Activated effector memory CD4-positive, alpha-beta T cell treated with Interleukin-2 at 50 U/mL for 16 hours (primary cell): Measurements from ENCODE around the gene RGSL1.
"Not testable (repeated sequence)": the region's sequence is repeated elsewhere in the genome, so short reads cannot be mapped to it uniquely, and the experiment has no call there.

ENCODE experiments used
- DNase-seq: peaks from one replicate; pipeline ENCODE4 v3.0.0-alpha.2; 2020

RGSL1 gene

DNA sequence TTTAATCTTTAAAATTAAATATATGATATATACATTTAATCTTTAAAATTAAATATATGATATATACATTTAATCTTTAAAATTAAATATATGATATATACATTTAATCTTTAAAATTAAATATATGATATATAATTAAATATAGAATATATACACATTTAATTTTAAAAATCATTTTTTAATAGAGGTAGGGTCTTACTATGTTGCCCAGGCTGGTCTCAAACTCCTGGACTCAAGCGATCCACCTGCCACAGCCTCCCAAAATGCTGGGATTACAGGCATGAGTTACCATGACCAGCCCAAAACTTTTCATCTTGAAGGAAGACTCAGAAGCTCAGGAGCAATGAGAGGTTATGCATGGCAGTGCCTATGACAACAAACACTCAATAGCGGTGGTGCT lies 2.8 kb upstream of the RGSL1 start:
- not testable (repeated sequence) for DNase-seq

DNA sequence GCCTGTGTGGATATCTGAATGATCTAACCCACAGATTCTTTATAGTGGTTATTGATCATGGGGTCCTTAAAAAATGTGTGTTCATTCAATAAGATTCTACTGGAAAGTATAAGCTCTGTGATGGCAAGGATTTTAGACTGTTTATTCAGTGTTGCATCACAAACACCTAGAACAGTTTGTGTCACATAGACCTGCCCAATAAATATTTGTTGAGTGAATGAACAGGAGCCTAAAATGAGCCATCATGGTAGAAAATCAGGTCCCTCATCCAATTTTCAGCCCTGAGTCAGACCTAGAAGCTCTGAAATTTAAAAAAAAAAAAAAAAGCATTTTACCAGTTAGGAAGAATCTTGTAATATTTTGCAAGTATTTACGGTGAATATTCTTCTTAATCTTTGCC lies 2.3 kb upstream of the RGSL1 start:
- DNase-seq: no peak

DNA sequence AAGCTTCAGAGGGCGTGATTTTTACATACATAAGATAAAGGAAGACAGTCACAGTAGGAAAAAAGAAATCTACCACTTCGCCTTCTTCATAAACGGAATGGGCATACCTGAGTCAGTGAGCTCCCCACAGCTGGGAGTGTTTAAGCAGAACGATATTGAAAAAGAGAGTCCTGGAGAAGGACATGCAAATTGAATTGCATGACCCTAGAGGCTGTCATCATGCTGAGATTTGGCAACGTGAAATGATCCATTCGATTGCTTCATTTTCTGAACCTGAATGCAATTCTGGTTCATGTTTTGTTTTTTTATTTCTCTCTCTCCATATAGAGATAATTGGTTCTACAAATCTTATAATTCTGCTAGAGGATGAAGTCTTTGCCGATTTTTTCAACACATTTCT lies 3.7 kb downstream of the RGSL1 start:
- DNase-seq: no peak

DNA sequence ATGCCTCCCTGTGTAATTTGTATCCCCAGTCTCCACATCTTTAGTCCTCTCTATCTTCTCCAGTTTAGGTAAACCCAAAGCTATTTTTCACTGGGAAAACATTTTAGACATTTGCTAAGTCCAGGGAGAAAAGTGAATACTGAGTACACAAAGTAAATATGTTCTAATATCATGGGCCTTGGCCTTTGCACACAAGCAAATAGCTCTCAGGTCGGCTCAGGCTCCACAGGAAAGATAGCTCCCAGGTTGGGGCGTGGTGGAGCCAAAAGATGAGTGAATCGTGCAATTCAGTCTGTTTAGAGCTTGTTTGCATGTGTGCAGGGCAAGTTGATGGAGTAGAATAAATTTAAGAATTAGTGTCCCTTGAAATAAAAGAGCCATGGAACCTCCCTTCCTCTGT lies 7.9 kb downstream of the RGSL1 start:
- no peak for DNase-seq

DNA sequence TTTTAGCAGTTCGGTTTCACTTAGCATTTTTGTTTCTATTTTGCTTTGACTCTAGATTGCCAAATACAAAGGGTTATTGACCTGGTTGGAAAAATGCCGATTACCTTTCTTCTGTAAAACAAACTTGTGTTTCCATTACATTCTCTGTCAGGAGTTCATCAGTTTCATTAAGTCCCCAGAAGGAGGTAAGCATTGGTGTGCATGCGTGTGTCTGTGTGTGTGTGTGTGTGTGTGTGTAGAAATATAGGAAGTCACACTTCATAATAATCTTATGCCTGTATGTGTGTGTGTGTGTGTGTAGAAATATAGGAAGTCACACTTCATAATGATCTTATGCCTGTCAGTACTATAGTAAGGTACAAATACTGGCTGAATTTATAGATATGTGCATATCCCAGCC lies 10.0 kb downstream of the RGSL1 start:
- no peak for DNase-seq

DNA sequence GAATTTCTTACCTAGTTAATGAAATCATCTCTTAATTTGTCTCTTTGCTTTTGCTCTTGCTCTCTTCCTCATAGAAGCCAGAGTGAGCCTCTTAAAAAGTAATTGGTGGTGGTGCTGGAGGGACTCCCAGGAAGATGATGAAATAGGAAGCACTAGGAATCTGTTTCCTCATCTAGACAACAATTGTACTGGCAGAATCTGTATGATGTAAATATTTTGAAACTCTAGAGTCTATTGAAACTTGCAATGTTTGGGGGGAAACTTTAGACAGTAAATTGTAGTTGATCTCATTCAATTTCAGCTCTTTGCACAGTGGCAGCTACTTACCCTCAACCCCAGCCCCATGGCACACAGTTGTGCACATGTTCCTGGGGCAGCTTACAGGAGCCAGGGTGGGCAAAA lies 10.6 kb downstream of the RGSL1 start:
- DNase-seq: no peak

DNA sequence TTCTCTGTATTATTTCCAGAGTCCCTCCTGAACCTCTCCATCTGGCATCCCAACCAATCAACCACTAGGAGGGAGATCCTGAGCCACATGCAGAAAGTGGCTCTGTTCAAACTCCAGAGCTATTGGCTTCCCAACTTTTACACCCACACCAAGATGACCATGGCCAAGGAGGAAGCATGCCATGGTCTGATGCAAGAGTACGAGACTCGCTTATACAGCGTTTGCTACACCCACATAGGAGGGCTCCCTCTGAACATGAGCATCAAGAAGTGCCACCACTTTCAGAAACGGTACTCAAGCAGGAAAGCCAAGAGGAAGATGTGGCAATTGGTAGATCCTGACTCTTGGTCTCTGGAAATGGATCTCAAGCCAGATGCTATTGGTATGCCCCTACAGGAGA lies 23.6 kb downstream of the RGSL1 start:
- no peak for DNase-seq

DNA sequence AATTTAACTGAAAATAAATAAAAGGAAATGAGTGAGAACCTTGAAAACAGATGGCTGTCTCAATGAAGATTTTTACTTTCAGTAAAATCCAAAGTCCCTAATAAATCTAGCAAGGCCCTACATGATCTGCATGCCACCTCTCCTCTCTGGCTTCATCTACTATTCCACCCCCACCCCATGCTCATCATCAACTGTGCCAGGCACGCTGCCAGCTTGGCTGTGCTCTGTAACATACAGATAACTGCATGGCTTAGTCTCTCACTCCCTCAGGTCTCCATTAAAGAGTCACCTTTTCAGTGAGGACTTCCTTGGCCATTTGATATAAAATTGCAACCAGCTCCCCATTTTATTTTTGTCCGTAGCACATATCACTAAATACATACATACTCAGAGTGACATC lies 26.7 kb downstream of the RGSL1 start:
- DNase-seq: no peak

DNA sequence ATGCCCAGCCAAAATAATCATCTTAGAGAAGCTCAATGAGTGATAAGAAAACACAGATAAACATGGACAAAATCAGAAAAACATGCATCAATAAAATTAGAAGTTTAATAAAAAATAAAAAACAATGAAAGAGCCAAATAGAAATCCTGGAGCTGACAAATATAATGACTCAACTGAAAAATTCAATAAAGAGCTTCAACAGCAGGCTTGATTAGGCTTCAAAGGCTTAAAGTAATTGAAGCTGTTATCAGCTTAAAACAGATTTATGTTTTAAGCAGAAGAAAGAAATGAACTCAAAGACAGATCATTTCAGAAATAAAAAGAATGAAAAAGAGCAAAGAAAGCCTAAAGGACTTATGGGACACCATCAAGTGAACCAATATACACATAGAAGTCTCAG lies 28.3 kb downstream of the RGSL1 start:
- no peak for DNase-seq

DNA sequence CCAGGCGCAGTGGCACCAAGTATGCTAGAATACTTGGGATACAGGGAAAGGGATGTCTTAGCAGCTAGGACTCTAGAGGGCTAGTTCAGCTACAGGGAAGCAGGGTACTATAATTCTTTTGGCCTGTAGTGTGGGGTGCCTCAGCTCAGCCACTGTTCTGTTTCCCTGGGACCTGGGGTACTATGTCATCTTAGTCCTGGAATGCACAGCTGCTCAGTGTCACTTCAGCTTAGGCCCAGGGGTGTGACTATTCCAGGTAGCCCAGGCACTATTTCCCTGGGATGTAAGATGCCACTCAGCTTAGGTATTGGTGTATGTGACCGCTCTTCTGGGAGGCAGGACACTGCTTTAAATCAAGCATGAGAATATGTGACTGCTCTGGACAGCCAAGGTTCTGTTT lies 34.1 kb downstream of the RGSL1 start:
- DNase-seq: no peak

DNA sequence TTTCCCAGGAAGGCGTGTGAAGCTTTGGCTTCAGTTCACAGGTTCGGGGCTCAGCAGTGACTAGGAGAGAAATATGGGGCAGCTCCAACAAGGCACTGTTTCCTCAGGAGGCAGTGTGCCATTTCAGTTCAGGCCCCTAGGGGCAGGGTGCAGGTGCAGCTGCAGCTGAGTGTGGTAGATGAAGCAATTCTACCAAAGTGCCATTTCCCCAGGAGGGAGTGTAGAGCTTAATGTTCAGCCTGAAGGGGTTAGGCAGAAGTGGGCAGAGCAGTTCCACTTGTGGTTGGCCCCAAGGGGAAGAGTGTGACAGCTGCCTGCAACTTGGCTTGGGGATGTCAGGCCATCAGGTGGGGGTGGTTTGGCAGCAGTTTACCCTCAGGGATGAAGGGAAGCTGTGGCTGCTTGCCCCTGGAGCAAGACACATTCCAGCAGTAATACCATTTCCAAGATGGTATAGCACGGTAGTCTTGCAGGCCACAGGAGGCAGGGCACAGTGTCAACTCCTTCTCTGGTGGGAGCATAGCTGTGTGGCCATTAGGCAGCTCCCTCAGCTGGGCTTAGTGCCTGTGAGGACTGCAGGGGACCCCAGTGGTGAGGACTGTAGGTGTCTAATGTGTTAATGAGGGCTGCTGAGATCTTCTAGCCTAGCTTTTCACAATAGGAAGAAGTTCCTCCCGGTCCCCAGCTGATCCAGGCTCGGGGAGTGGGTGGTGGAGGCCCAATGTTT lies 34.7 kb downstream of the RGSL1 start:
- DNase-seq: no peak

DNA sequence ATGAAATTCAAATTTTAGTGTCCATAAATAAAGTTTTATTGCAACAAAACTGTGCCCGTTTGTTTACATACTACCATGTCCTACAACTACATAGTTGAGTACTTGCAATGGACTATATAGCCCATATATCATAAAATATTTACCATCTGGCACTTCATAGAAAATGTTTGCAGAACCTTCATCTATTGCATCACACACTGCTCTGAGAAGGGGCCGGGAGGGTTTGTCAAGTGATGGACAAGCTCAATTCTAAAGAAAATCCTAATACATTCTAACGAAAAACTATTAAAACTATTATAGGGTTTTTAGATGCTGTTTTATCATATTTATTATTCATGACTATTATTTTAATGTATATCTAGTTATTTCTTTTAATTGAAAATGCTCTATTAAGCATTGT lies 35.9 kb downstream of the RGSL1 start:
- DNase-seq: no peak

DNA sequence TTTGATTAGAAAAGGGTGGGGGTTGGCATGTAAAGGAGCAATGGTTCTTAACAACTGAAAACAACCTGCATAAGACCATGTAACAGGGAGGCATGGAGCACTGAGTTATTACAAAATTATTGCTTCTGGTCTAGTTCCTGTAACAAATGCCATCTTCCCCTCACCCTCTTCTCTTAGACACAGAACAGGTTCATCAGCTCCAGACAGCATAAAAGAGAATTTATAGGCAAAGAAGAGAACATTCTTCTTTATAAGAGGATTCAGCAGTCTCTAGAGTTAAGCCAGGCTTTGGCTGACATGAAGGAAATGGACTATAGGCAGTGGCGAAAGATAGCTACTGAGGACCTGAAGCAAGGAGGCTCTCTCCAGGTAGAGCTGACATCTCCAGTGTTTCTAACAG lies 38.9 kb downstream of the RGSL1 start:
- DNase-seq: no peak

DNA sequence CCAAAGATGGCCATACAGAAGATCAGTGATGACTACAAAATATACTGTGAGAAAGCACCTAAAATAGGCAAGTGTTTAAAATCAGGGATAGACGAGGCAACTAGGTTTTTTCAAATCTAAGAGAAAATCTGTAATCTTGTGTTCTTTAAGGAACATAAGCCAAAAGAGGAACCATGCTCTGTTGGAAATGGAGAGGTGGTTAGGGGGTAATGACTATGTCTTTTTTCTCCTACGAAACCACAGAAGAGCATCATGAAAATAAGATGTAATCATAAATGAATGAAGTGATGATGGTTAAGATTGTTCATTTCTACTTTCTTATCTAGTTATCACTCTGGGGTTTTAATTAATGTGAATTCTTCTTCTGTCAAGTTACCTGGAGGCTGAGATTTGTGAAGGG lies 43.1 kb downstream of the RGSL1 start:
- DNase-seq: no peak

DNA sequence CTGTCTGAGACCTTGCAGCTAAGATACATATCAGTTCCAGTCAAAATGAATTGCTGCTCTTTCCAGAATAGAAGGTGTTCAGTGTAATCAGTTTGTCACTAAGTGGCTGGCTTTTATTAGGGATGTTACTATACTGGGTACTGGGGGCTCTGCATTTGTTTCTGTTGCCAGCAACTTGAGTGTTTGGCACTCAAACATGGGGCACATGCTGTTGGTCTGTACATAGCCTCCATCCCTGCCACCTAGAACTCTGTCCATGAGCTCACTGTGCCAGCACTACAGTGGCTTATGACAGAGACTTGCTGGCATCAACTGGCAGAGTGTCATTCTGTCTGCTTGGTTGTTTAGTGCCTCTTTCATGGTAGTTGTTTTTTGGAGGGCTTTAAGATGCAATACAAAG lies 45.1 kb downstream of the RGSL1 start:
- no peak for DNase-seq

DNA sequence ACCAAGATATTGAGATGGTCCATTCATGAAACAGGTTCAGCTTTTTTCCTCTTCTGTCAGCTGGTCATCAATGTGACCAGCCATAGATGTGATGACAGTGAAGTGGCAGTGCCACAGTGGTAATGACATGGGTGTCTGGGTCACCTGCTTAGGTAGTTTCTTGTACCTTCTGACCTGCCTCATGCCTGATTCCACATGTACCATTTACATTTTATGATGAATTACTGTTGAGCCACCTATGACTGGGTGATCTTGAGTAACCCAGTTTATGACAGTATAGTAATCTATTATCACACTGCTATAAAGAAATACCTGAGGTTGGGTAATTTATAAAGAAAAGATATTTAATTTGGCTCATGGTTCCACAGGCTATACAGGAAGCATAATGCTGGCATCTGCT lies 45.7 kb downstream of the RGSL1 start:
- no peak for DNase-seq

DNA sequence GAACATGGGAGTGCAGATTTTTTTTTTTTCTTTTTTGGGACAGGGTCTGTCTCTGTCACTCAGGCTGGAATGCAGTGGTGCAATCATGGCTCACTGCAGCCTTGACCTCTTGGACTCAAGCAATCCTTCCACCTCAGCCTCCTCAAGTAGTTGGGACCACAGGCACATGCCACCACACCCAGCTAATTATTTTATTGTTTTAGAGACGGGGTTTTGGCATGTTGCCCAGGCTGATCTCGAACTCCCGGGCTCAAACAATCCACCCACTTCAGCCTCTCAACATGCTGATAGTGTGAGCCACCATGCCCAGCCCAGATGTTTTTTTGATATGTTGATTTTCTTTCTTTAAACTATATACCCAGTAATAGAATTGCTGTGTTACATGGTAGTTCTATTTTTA lies 57.7 kb downstream of the RGSL1 start:
- DNase-seq: no peak

DNA sequence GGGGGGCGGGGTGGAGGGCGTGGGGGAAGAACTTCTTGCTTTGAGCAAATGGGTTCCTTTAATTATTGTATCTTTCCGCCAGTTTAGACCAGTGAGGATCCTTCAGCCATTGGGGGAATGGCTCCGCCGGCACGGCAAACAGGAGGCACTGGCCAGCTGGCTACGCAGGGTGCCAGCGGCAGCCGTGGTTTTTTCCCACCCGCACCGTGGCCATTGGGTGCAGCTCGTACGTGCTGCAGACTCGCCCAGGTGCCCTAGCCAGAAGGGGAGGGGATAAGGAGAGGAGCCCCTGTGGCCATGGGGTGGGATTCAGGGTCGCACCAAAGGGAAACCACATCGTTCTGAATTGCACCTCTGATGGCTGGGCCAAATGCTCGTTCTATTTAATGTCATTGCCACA lies 65.6 kb downstream of the RGSL1 start:
- no peak for DNase-seq

DNA sequence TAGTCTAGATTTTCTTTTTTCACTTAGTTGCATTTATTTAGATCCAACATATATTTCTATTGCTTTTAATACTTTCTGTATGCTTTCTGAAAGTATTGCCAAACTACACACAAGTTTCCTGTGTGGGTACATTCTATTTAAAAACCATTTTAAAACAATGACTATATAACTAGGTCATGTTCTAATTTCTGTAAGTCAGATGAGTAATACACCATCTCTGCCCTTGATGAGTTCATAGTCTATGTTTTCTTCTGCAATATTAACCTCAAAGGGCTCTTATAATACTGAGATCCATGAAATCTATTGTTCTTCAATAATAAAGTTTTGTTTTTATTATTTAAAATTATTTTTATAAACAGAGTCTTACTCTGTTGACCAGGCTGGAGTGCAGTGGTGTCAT lies 70.8 kb downstream of the RGSL1 start:
- DNase-seq: no peak

DNA sequence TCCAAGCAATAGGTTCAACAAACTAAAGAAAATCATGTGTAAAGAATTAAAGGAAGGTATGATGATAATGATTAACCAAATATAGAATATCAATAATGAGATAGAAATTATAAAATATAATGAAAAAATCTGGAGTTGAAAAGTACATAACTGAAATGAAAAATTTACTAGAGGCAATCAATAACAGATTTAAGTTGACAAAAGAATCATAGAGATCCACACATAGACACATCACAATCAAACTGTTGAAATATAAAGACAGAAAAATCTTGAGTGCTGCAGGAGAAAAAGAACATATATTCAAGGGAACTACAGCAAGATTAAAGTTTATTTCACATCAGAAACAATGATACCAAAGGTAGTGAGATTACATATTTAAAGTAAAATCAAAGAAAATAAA lies 75.4 kb downstream of the RGSL1 start:
- no peak for DNase-seq

DNA sequence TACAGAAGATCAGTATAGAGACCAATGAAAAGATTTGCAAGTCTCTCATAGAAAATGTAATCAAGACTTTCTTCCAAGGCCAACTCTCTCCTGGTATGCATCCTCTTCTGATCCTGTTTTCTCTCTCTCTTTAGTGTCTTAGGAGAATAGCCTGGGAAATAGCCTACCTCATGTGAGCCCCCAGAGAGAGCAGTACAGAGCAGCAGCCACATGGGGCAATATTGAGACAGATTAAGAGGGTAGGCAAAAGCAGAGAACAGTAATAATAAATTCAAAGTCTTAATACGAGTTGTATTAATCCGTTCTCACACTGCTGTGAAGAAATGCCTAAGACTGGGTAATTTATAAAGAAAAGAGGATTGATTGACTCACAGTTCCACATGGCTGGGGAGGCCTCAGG lies 77.7 kb downstream of the RGSL1 start:
- no peak for DNase-seq

DNA sequence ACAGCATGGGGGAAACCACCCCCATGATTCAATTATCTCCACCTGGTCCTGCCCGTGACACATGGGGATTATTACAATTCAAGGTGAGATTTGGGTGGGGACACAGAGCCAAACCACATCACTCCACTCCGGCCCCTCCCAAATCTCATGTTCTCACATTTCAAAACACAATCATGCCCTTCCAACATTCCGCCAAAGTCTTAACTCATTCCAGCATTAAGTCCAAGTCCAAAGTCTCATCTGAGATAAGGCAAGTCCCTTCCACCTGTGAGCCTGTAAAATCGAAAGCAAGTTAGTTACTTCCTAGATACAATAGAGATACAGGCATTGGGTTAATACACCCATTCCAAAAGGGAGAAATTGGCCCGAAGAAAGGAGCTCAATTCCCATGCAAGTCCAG lies 78.3 kb downstream of the RGSL1 start:
- DNase-seq: not testable (repeated sequence)

DNA sequence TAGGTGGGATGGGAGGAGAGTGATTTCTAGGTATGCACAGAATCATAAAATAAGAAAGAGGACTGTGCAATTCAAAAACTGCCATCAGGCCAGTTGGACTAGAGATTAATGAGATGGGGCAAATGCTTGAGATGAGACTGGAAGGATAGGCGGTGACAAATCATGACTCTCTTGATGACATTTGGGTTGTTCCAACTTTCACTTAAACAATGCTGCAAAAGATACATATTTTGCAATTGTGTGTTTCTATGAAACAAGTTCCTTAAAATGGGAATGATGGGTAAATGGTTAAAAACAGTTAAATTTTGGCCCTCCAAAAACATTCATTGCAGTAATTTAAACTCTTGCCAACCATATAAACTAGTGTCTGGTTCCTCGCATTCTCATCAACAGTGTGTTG lies 84.0 kb downstream of the RGSL1 start:
- DNase-seq: no peak

DNA sequence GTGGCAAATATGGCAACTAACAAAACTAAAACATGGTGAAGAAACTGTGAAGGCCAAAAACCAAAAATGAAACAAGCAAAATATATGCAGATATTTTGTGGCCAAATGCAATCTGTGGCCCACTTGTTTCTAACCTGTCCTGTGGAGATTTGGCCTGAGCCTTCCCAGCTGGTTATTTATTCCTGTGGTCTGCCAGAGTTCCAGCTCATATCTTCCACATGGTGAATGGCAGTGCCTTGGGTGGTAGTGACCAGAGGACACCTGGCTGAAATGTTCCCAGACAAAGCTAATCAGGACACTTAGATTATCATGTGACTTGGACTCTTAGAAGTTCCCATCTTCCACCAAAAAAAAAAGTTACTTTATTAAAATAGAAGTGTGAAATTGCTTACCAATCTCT lies 99.4 kb downstream of the RGSL1 start:
- no peak for DNase-seq

DNA sequence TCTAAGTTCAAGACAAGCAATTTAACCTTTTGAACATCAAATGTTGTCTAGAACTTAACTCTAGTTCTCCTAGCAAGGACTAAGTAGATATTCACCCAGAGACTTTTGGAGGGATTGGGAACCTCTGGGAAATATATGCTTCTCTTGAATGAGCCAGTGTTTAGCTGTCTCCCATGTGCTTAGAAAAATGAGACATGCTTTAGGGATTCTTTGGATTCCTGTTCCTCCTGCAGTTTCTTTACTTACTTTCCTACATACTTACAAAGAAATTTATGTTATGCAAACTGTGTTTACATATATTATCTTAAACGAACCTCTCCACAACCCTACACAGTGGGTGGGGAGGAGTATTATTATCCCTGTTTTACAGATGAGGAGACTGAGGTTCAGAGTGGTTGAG lies 99.9 kb downstream of the RGSL1 start:
- DNase-seq: no peak

DNA sequence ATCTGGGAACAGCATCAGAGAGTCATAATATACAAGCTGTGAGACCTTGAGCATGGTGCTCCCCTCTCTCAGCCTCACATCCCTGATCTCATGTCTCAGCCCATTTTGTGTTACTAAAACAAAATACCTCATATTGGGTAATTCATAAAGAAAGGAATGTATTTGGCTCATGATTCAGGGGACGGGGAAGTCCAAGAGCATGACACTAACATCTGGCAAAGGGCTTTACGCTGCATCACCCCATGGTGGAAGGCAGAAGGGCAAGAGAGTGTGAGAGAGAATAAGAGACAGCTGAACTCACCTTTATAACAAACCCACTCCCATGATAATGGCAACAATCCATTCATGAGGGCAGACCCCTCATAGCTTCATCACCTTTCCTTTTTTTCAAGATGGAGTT lies 102.6 kb downstream of the RGSL1 start:
- no peak for DNase-seq
